Mucosa of rectum (tissue), 2 donors: ENCODE measurements around the gene TIAM2.
"Not testable (repeated sequence)": the region's sequence is repeated elsewhere in the genome, so short reads cannot be mapped to it uniquely, and the experiment has no call there.

Source experiments
- H3K27ac ChIP-seq, 2 donors: one replicate each; pipeline ENCODE4 v1.7.0; 2013; ENCODE audit warnings: inconsistent platforms in 2 of 2, low read depth in 2 of 2, low read length in 2 of 2
- H3K27me3 ChIP-seq, 2 donors: one replicate each; pipeline ENCODE4 v1.7.0; 2013; ENCODE audit warnings: low read length in 2 of 2; ENCODE audit not compliant: control insufficient read depth in 2 of 2, insufficient read depth in 2 of 2
- H3K36me3 ChIP-seq, 2 donors: one replicate each; pipeline ENCODE4 v1.7.0; 2013; ENCODE audit warnings: low read length in 2 of 2; ENCODE audit not compliant: control insufficient read depth in 2 of 2, insufficient read depth in 2 of 2
- H3K4me1 ChIP-seq, 2 donors: one replicate each; pipeline ENCODE4 v1.7.0; 2013; ENCODE audit warnings: low read length in 2 of 2, mild to moderate bottlenecking in 1 of 2; ENCODE audit not compliant: control insufficient read depth in 2 of 2, insufficient read depth in 2 of 2
- H3K4me3 ChIP-seq, 2 donors: one replicate each; pipeline ENCODE4 v1.7.0; 2013; ENCODE audit warnings: low read length in 2 of 2
- H3K9ac ChIP-seq, 2 donors: one replicate each; pipeline ENCODE4 v1.7.0; 2013; ENCODE audit warnings: low read length in 2 of 2, low read depth in 1 of 2, mild to moderate bottlenecking in 1 of 2
- H3K9me3 ChIP-seq, 2 donors: one replicate each; pipeline ENCODE4 v1.7.0; 2013; ENCODE audit warnings: low read length in 2 of 2; ENCODE audit not compliant: control insufficient read depth in 2 of 2
- donor health status: healthy.
- donor health status: Normal muscosa, but diverticular disease.

Gene TIAM2

DNA sequence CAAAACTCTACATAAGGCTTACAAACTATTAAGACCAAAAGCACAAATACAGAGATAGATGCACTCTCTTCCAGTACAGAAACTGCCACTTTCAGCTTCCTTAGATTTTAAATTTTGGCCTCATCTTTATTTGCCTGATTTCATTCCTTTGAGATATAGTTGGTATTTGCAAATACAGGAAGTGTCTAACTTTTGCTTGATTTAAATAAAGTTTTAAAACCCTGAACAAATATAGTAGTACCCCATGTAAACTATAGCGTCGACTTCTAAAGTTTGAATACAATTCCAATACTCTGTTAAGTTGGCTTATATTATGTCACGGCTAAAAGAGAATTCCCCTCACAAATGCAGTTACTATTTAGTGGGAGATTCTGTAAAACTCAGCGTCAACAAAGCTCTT lies 267.5 kb downstream of the TIAM2 start:
- Histone ChIP-seq H3K4me1 (peaks cover 0 to 2% of the 10 kb centered on the region in 2 donors), H3K9ac (no peak overlapping the region), H3K27ac (no peak overlapping the region), H3K27me3 (no peaks in the 10 kb centered on the region), H3K9me3 (no peaks in the 10 kb centered on the region), H3K4me3 (no peak overlapping the region), H3K36me3 (peaks cover 25 to 29% of the 10 kb centered on the region in 2 donors)

- Histone ChIP-seq H3K27ac (no peak within 1 kb of the TSS), H3K4me3 (no peak within 1 kb of the TSS), H3K9me3 (no peaks in the 10 kb centered on the region), H3K27me3 (no peaks in the 10 kb centered on the region), H3K4me1 (peaks cover 0 to 2% of the 10 kb centered on the region in 2 donors), H3K9ac (no peak within 1 kb of the TSS), H3K36me3 (peaks cover 23% of the 10 kb centered on the region in 2 donors)
Measured at GRCh38 chr6:155263373-155264063, 268.4 kb downstream of the TIAM2 start, which contains the start of gene CLDN20. Gene CLDN20 (plus strand): TSS chr6:155264013. CDS start chr6:155275720, 11,707 bp downstream.

DNA sequence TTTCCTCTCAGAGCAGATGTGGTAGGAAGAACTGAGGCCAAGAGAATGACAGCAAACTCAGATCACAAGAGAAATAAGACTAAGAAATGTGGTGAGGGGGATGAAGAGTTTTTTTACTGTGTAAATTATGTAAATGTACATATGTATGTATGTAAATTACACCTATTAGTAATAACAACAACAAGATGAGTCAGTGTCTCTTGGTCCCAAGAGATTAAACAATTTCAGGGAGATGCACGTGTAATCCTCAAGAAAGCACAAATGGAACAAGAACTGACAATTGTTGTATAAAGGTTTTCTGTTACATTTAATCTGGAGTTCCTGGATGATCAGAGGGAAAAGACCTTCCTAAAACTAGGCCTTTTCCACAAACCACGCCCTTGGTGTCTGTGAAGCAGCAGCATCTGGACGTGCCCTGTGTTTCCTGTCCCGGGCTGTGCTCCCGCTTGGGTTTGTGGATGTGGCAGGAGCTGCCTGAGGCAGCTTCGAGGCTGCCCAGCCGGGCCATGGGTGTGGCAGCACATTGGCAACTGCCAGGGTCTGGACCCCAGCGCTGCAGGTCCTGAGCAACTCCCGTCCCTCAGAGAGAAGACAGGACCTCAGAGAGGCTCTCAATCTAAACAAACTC lies 269.7 kb downstream of the TIAM2 start:
- Histone ChIP-seq H3K27ac (no peak overlapping the region), H3K9ac (no peak overlapping the region)

DNA sequence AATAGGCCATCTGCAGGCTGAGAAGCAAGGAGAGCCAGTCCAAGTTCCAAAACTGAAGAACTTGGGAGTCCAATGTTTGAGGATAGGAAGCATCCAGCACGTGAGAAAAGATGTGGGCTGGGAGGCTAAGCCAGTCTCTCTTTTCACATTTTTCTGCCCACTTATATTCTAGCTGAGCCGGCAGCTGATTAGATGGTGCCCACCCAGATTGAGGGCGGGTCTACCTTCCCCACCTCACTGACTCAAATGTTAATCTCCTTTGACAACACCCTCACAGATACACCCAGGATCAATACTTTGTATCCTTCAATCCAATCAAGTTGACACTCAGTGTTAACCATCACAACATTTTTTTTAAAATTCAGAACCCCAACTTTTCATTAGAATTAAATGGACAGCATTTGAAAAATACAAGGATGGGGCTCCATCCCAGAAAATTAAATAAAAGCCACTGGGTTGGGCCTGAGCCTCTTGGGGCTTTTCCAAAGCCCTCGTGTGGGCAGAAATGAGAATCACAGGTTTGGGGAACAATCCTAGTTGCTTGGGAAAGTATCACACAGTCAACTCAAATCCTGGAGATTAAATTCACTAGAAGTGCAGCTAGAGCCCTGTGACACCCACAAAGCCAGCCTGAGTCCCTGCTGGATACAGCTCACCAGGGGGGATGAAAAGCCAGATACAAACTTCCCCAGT lies 270.9 kb downstream of the TIAM2 start:
- H3K27ac ChIP-seq: no peak overlapping the region
- no peaks in the 10 kb centered on the region for H3K9me3 ChIP-seq

More for the DNA sequence above, 269.7 kb downstream of the TIAM2 start:
- Histone ChIP-seq H3K4me1 (peaks cover 0 to 2% of the 10 kb centered on the region in 2 donors), H3K9me3 (no peaks in the 10 kb centered on the region), H3K27me3 (no peaks in the 10 kb centered on the region), H3K36me3 (peaks cover 10 to 11% of the 10 kb centered on the region in 2 donors), H3K4me3 (no peak overlapping the region)

GRCh38 chr6:155267411-155267810 lies 272.3 kb downstream of the TIAM2 start:
- Histone ChIP-seq H3K27ac (no peak overlapping the region), H3K36me3 (peaks cover 0 to 4% of the 10 kb centered on the region in 2 donors), H3K4me3 (no peak overlapping the region), H3K9ac (no peak overlapping the region), H3K27me3 (no peaks in the 10 kb centered on the region), H3K9me3 (no peaks in the 10 kb centered on the region), H3K4me1 (no peaks in the 10 kb centered on the region)

More for the DNA sequence above, 270.9 kb downstream of the TIAM2 start:
- peaks cover 4% of the 10 kb centered on the region in 2 donors for H3K36me3 ChIP-seq
- no peak overlapping the region for H3K4me3 ChIP-seq
- no peaks in the 10 kb centered on the region for H3K4me1 ChIP-seq
- H3K9ac ChIP-seq: no peak overlapping the region
- H3K27me3 ChIP-seq: no peaks in the 10 kb centered on the region

- not testable (repeated sequence) for H3K4me3 ChIP-seq, H3K36me3 ChIP-seq, H3K4me1 ChIP-seq, H3K27me3 ChIP-seq, H3K27ac ChIP-seq, H3K9ac ChIP-seq, H3K9me3 ChIP-seq
Measured at GRCh38 chr6:155268088-155268867, 273.2 kb downstream of the TIAM2 start.

GRCh38 chr6:155269765-155270164 lies 274.6 kb downstream of the TIAM2 start:
- Histone ChIP-seq H3K27ac (no peak overlapping the region), H3K36me3 (peaks cover 0 to 4% of the 10 kb centered on the region in 2 donors), H3K4me1 (peaks cover 0 to 3% of the 10 kb centered on the region in 2 donors), H3K27me3 (no peaks in the 10 kb centered on the region), H3K9ac (no peak overlapping the region), H3K9me3 (no peaks in the 10 kb centered on the region), H3K4me3 (no peak overlapping the region)

- no peak overlapping the region for H3K4me3 ChIP-seq
- no peak overlapping the region for H3K27ac ChIP-seq
- H3K9ac ChIP-seq: no peak overlapping the region
- H3K9me3 ChIP-seq: no peaks in the 10 kb centered on the region
- peaks cover 2 to 5% of the 10 kb centered on the region in 2 donors for H3K36me3 ChIP-seq
- peaks cover 0 to 3% of the 10 kb centered on the region in 2 donors for H3K4me1 ChIP-seq
- H3K27me3 ChIP-seq: no peaks in the 10 kb centered on the region
Measured at GRCh38 chr6:155270561-155271091, 275.5 kb downstream of the TIAM2 start.

DNA sequence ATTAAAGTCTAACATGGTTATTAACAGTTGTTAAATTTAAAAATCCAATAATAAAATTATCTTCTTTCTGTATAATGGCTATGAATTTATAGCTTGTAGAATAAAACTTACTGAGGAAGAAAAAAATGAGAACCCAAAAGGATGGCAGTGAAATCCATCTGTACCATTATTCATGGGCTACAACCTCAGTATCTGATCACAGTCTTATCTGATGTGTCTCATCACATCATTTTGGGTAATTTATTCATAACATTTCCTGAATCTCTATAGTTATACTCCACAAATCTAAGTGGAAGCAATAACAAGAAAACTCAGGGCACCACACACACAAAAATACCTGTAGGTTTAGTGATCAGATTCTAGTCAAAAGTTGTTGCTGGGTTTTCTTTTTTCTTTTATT lies 276.0 kb downstream of the TIAM2 start:
- Histone ChIP-seq H3K36me3 (peaks cover 5 to 9% of the 10 kb centered on the region in 2 donors), H3K4me3 (no peak overlapping the region), H3K9ac (no peak overlapping the region), H3K4me1 (peaks cover 0 to 7% of the 10 kb centered on the region in 2 donors), H3K27me3 (no peaks in the 10 kb centered on the region), H3K27ac (no peak overlapping the region), H3K9me3 (no peaks in the 10 kb centered on the region)
